GM18867 (cell line): ENCODE data around the gene STAB1.

Source experiments
- ATAC-seq: cut with Tn5 transposase; IDR thresholded peaks from one replicate; pipeline ENCODE4 v1.9.1; 2021; ENCODE audit warnings: mild to moderate bottlenecking, moderate library complexity; ENCODE audit not compliant: unreplicated experiment

STAB1 gene

DNA sequence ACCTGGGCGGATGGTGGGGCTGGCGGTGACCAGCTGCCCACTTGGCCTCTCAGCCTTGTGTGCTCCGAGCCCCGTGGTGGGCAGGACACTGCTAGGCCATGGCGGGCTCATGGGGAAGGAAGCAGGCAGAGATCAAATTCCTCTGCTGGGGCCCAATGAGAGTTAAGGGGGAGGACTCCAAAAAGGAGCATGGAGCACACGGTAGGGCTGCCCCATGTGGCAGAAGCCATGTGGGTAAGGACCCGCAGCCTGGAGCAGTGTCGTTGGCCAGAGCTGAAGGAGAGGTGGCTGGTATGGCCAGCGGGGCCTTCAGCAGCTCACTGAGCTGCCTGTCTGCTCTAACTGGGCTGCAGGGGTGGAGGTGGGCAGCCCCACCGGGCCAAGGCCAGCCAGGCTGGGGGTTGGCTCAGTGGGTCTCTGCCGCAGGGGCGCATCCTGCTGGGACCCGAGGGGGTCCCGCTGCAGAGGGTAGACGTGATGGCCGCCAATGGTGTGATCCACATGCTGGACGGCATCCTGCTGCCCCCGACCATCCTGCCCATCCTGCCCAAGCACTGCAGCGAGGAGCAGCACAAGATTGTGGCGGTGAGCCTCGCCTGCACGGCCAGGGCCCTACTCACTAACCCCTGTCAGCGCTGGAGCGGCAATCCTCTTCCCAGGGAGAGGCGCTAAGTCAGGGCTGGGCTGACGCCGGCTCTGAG, 11.3 kb downstream of the STAB1 start:
- ATAC-seq, result no peak

DNA sequence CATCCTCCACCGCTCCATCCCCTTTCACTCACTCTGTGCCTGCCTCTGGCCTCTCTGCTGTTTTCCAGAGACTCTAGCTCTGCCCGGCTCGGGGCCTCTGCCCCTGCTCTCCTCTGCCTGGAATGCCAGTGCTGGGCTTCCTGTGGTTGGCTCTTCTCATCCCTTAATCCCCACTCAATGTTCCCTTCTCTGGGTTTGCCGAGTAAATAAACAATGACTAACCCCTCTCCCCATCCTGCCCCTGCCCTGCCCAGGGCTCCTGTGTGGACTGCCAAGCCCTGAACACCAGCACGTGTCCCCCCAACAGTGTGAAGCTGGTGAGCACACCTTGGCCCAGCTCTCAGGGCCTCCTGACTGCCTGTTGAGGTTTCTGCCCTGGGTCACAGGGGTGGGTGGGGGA, 12.2 kb downstream of the STAB1 start:
- ATAC-seq, result no peak

- ATAC-seq, result no peak
These were observed 14.7 kb downstream of the STAB1 start for GRCh38 chr3:52509753-52510328.

DNA sequence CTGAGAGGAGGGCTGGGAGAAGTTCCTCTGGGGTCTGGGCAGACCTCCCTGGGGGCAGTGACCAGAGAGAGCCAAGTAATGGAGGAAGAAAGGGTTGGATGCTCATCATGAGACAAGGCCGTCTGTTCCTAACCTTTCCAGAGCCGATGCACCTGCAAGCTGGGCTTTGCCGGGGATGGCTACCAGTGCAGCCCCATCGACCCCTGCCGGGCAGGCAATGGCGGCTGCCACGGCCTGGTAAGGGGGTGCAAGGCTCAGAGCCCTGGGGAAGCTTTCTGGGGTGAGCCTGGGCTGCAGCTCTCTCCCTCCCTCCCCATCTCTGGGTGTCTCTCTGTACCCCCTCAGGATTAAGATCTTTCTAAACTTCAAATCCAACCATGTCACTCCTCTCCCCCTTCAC, 16.4 kb downstream of the STAB1 start:
- no peak for ATAC-seq

DNA sequence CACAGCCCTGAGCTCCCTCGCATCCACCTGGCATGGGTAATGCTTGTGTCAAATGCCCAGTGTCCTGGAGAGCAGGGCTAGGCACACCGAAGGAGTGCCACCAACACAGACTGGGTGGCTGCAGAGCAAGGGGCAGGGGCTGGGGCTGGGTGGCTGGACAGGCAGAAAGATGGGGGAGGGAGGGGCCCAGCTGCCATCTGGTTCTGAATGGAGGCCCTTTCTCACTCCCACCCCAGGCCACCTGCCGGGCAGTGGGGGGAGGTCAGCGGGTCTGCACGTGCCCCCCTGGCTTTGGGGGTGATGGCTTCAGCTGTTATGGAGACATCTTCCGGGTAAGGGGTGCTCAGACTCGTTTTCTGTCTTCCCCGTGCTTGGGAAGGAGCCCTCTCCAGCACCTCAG, 17.0 kb downstream of the STAB1 start:
- ATAC-seq, result no peak

GRCh38 chr3:52512727-52513126, 17.6 kb downstream of the STAB1 start:
- ATAC-seq, result no peak

GRCh38 chr3:52513281-52513680, 18.1 kb downstream of the STAB1 start:
- ATAC-seq, result no peak

GRCh38 chr3:52514576-52514975, 19.4 kb downstream of the STAB1 start:
- no peak for ATAC-seq

DNA sequence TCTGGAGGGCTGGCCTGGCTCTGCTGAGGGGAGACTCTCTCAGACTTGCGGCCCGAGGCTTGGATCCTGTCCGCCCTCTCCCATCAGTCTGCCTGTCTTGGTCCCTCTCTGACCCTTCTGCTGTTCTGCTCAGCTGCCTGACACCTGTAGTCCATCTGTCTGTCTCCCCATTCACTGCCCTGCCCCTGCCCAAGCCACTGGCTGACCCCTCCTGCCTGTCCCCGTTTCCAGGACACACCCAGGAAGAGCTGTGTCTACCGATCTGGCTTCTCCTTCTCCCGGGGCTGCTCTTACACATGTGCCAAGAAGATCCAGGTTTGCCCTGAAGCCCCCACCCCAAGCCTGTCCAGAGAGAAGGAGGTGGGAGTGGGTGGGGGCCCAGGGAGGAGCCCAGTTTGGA, 20.1 kb downstream of the STAB1 start:
- no peak for ATAC-seq

- ATAC-seq, result no peak
These were observed 21.5 kb downstream of the STAB1 start for GRCh38 chr3:52516509-52517195.

DNA sequence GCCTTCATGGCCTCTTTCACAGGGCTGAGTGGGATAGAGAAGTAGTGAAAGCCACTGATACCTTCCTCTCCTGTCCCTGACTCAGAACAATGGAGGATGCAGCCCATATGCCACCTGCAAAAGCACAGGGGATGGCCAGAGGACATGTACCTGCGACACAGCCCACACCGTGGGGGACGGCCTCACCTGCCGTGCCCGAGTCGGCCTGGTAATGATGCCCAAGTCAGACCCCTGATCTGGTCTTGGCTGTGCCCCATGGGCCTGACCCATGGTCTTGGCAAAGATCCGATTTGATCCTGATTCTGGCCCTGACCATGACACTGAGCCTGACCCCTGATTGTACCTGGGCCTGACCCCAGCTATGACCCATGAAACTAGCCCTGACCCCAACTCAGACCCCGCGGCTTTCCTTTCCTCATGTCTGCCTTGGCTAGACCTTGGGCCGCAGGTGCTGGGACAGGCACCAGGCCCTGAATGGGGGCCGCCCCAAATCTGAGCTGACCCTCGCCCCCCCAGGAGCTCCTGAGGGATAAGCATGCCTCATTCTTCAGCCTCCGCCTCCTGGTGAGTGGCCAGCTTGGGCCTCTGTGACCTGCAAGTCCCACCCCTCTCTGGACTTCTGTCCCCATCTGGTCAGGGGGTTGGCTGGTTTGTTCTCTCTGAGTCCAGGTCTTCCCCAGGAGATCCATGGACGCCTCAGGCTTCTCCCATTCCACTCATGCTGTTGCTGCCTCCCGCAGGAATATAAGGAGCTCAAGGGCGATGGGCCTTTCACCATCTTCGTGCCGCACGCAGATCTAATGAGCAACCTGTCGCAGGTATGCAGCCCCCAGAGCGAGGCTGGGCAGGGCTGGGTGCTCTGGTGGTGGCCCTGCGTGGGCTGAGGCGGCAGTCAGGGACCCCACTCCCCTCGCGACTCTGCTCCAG, 22.9 kb downstream of the STAB1 start:
- ATAC-seq, result no peak

- ATAC-seq, result no peak
These were observed 23.7 kb downstream of the STAB1 start for GRCh38 chr3:52518723-52519444.

- no peak for ATAC-seq
These were observed 24.5 kb downstream of the STAB1 start for GRCh38 chr3:52519445-52520140.

GRCh38 chr3:52520141-52520667, 25.1 kb downstream of the STAB1 start:
- ATAC-seq, result no peak

DNA sequence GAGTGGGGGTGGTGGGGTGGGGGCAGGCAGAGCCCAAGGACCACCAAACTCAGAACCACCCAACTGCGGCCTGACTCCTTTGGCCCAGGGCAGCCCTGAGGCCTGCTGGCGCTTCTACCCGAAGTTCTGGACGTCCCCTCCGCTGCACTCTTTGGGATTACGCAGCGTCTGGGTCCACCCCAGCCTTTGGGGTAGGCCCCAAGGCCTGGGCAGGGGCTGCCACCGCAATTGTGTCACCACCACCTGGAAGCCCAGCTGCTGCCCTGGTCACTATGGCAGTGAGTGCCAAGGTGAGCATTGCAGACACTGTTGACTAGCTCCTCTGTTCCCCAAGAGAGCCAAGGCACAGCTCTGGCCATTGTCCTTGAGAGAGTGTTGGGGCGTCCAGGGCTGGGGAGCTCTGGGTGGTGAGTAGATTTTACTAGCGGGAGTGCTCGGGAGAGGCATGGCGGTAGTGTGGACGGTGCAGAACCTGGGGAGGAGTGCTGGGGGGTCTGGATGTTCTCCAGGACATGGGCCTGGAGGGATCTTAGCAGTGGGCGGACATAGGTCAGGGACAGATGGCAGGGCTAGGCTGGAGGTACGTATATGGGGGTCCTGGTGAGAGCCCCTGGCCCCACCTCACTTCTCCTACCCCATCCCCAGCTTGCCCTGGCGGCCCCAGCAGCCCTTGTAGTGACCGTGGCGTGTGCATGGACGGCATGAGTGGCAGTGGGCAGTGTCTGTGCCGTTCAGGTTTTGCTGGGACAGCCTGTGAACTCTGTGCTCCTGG, 25.8 kb downstream of the STAB1 start:
- ATAC-seq, result no peak

- ATAC-seq, result no peak
These were observed 26.3 kb downstream of the STAB1 start for GRCh38 chr3:52521488-52521824.

GRCh38 chr3:52521881-52522650, 26.9 kb downstream of the STAB1 start:
- no peak for ATAC-seq

- ATAC-seq, result no peak
These were observed 27.6 kb downstream of the STAB1 start for GRCh38 chr3:52522651-52523251.
